Measurements from ENCODE around the gene UGT1A8.
A peak's percentile ranks its signal among the peaks of the same experiment; 100 is the strongest.
"Not testable (repeated sequence)": the region's sequence is repeated elsewhere in the genome, so short reads cannot be mapped to it uniquely, and the experiment has no call there.

Gene UGT1A8

GRCh38 chr2:233688341-233688740 lies 70.9 kb downstream of the UGT1A8 start:
- DNase-seq (ENCODE audit: low read depth): no peak

- no peak for DNase-seq (ENCODE audit: low read depth)
These were observed 71.6 kb downstream of the UGT1A8 start for GRCh38 chr2:233689031-233689430.

- DNase-seq (ENCODE audit: low read depth): no peak
These were observed 72.1 kb downstream of the UGT1A8 start for GRCh38 chr2:233689501-233689900.

GRCh38 chr2:233690444-233690843 lies 73.0 kb downstream of the UGT1A8 start:
- no peak for DNase-seq (ENCODE audit: low read depth)

- no peak for DNase-seq (ENCODE audit: low read depth)
These were observed 74.3 kb downstream of the UGT1A8 start for GRCh38 chr2:233691443-233692433.

- no peak for DNase-seq (ENCODE audit: low read depth)
These were observed 75.2 kb downstream of the UGT1A8 start, which contains the start of gene UGT1A6 for GRCh38 chr2:233692648-233693047. Gene UGT1A6 (plus strand): TSS chr2:233692890. CDS start chr2:233693005, 115 bp downstream.

GRCh38 chr2:233693963-233694362 lies 76.5 kb downstream of the UGT1A8 start:
- no peak for DNase-seq (ENCODE audit: low read depth)

GRCh38 chr2:233698740-233699139 lies 81.3 kb downstream of the UGT1A8 start:
- DNase-seq (ENCODE audit: low read depth): no peak

GRCh38 chr2:233699424-233700027 lies 82.1 kb downstream of the UGT1A8 start:
- DNase-seq (ENCODE audit: low read depth): no peak

- DNase-seq (ENCODE audit: low read depth): no peak
These were observed 82.7 kb downstream of the UGT1A8 start for GRCh38 chr2:233700028-233700635.

GRCh38 chr2:233700842-233701241 lies 83.4 kb downstream of the UGT1A8 start:
- DNase-seq (ENCODE audit: low read depth): not testable (repeated sequence)

GRCh38 chr2:233702238-233702637 lies 84.8 kb downstream of the UGT1A8 start:
- no peak for DNase-seq (ENCODE audit: low read depth)

GRCh38 chr2:233705911-233706506 lies 88.6 kb downstream of the UGT1A8 start:
- no peak for DNase-seq (ENCODE audit: low read depth)

- DNase-seq (ENCODE audit: low read depth): no peak
These were observed 89.3 kb downstream of the UGT1A8 start for GRCh38 chr2:233706720-233707119.

- DNase-seq (ENCODE audit: low read depth): no peak
These were observed 90.7 kb downstream of the UGT1A8 start for GRCh38 chr2:233707940-233708644.

GRCh38 chr2:233708942-233709341 lies 91.5 kb downstream of the UGT1A8 start:
- DNase-seq (ENCODE audit: low read depth): no peak

GRCh38 chr2:233711312-233712008 lies 94.0 kb downstream of the UGT1A8 start:
- DNase-seq (ENCODE audit: low read depth): peak; percentile 51

- no peak for DNase-seq (ENCODE audit: low read depth)
These were observed 95.3 kb downstream of the UGT1A8 start, which contains the start of gene UGT1A5 for GRCh38 chr2:233712611-233713261. Gene UGT1A5 (plus strand): TSS chr2:233712907. CDS start chr2:233712992, 85 bp downstream.

- DNase-seq (ENCODE audit: low read depth): no peak
These were observed 95.8 kb downstream of the UGT1A8 start for GRCh38 chr2:233713262-233713615.

- DNase-seq (ENCODE audit: low read depth): no peak
These were observed 96.7 kb downstream of the UGT1A8 start for GRCh38 chr2:233714121-233714520.
